Gastrocnemius medialis (tissue), 4 donors: Measurements from ENCODE around the gene NOL4L. TPM values are rescaled to one million over a fixed set of nuclear protein-coding genes. Genes with fewer than 3 reads are reported as not detected.

Source experiments
- ATAC-seq, 2 donors: fragments of 150-250 bp; one replicate each; pipeline ENCODE4 v1.9.1; 2016
- DNase-seq, 2 donors: peaks; one replicate each; pipeline ENCODE4 v3.0.0-alpha.2; 2019
- H3K27ac ChIP-seq, 4 donors: fragments of 200-600 bp; sonication (generic); 1 replicate in 1 of 4; 2 replicates in 3 of 4; pipeline ENCODE4 v1.5.1; 2016 to 2018; ENCODE audit warnings: mild to moderate bottlenecking in 2 of 4, moderate library complexity in 1 of 4
- H3K27me3 ChIP-seq, 3 donors: fragments of 200-600 bp; sonication (generic) in 2 of 3; 1 replicate in 1 of 3; 2 replicates in 2 of 3; pipeline versions ENCODE4 v1.5.1 to v1.6.0; 2016 to 2019; ENCODE audit warnings: mild to moderate bottlenecking in 1 of 3, moderate library complexity in 1 of 3
- H3K36me3 ChIP-seq, 2 donors: fragments of 200-600 bp; sonication (generic) in 1 of 2; one replicate each; pipeline ENCODE4 v1.5.1; 2017 to 2018
- H3K4me1 ChIP-seq, 2 donors: fragments of 200-600 bp; sonication (generic) in 1 of 2; one replicate each; pipeline ENCODE4 v1.5.1; 2016 to 2017; ENCODE audit warnings: mild to moderate bottlenecking in 2 of 2
- H3K4me3 ChIP-seq, 4 donors: fragments of 200-600 bp; sonication (generic) in 3 of 4; 1 replicate in 1 of 4; 2 replicates in 3 of 4; pipeline ENCODE4 v1.5.1; 2016 to 2019; ENCODE audit warnings: mild to moderate bottlenecking in 2 of 4
- H3K9me3 ChIP-seq, 3 donors: fragments of 200-600 bp; sonication (generic) in 2 of 3; 1 replicate in 1 of 3; 2 replicates in 2 of 3; pipeline ENCODE4 v1.5.1; 2016 to 2019
- POLR2A ChIP-seq, 2 donors: fragments of 450-650 bp; IDR thresholded peaks; one replicate each; pipeline ENCODE4 v1.6.1; 2017; ENCODE audit warnings: antibody characterized with exemption in 2 of 2, mild to moderate bottlenecking in 2 of 2, moderate library complexity in 2 of 2
- in situ Hi-C, 4 donors: fragments of 200-750 bp; cut with MboI; loops; one replicate each; pipeline versions ENCODE4 v1.15.0 to v1.8.0; 2017; ENCODE audit warnings: low sequenced_read_pairs in 4 of 4
- intact Hi-C: fragments of 100-400 bp; cut with DNase I; formaldehyde crosslinking; loops from one replicate; pipeline ENCODE4 v1.15.1; 2023; ENCODE audit warnings: low total_unique reads
- total RNA-seq, 4 donors: library from RNA; depleted of rRNA; stranded (reverse); fragments of >200 nt; gene quantifications; one replicate each; pipeline versions ENCODE4 v1.1.0 to v1.2.3, GENCODE V29; 2016
- TF ChIP-seq, protein P1 (sequence below), 5 experiments: fragments of 450-650 bp in 3 of 5; fragments of 200-600 bp in 2 of 5; sonication (generic) in 2 of 5; IDR thresholded peaks in 4 of 5; conservative IDR thresholded peaks in 1 of 5; 1 replicate in 4 of 5; 2 replicates in 1 of 5; pipeline ENCODE4 v1.5.1; 2016 to 2019; ENCODE audit warnings: antibody characterized with exemption in 5 of 5, mild to moderate bottlenecking in 3 of 5, moderate library complexity in 3 of 5

The NOL4L gene
- total RNA-seq, 4 donors from 2014 or later, result 1.4 to 1.9 (median 1.7) TPM

DNA sequence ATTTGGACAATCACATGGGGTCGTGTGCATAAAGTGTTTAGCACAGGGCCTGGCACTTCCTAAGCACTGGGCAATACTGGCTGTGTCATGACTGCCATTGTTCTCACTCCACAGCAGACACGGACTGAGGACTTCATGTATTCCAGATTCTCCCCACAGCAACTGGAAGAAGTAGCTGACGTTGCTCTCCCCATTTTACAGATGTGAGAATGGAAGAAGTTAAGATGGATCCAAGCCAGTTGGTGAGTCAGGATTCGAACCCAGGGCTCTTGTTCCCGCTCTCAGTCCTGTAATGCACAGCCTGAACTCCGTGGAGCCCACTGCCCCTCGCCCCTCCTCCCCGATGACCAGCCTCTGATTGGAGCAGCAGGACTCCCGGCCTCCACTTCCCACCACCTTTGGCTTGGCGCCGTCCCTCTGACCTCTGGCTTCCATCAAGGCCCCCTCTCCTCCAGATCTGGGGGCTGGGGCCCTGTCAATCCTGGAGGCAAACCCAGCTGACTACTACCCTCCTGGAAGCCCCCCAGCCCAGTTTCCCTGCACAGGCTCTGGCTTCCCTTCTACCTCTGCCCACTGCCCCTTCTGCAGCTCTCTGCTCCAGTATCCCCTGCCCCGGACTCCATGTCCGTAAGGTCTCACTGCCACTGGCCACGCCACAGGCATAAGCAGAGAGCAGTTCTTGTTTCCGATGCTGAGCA is 12.7 kb downstream of the NOL4L start:
- ATAC-seq (no peak), DNase-seq (no peak)
- H3K36me3 ChIP-seq, result no peaks in the 10 kb centered on the region
- no peaks in the 10 kb centered on the region for H3K27me3 ChIP-seq
- no peaks in the 10 kb centered on the region for H3K9me3 ChIP-seq
- no peak overlapping the region for H3K27ac ChIP-seq
- TF ChIP-seq POLR2A (IDR thresholded peaks at IDR 0.05), result no peak
- TF ChIP-seq, protein P1, sequence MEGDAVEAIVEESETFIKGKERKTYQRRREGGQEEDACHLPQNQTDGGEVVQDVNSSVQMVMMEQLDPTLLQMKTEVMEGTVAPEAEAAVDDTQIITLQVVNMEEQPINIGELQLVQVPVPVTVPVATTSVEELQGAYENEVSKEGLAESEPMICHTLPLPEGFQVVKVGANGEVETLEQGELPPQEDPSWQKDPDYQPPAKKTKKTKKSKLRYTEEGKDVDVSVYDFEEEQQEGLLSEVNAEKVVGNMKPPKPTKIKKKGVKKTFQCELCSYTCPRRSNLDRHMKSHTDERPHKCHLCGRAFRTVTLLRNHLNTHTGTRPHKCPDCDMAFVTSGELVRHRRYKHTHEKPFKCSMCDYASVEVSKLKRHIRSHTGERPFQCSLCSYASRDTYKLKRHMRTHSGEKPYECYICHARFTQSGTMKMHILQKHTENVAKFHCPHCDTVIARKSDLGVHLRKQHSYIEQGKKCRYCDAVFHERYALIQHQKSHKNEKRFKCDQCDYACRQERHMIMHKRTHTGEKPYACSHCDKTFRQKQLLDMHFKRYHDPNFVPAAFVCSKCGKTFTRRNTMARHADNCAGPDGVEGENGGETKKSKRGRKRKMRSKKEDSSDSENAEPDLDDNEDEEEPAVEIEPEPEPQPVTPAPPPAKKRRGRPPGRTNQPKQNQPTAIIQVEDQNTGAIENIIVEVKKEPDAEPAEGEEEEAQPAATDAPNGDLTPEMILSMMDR (IDR thresholded peaks at IDR 0.05 in 4 of 5, conservative IDR thresholded peaks at IDR 0.05 in 1 of 5), result no peak
- no peaks in the 10 kb centered on the region for H3K4me1 ChIP-seq
- intact Hi-C loops, result no loop called here
- H3K4me3 ChIP-seq, result no peak overlapping the region
- in situ Hi-C loops, result no loop called here

DNA sequence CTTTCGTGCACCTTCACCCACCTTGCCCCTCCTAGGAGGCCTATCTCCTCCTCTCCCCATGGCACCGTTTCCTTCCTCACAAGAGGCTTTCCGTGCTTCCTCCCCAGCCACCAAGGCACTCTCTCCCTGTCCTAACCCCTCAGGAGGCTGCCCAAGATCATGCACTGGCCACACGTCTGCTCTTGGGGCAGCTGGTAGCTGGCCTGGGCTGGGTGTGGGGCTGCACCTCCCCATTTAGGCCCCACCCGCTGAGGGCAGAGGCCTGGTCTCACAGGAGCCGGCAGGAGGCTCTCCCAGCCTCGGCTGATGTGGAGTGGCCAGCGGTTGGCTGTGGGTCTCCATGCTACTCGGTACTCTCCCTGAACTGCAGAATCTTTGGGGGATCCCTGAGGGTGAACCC is 13.6 kb downstream of the NOL4L start:
- Histone ChIP-seq H3K9me3 (no peaks in the 10 kb centered on the region), H3K4me1 (no peaks in the 10 kb centered on the region), H3K4me3 (no peak overlapping the region), H3K27ac (no peak overlapping the region), H3K36me3 (no peaks in the 10 kb centered on the region), H3K27me3 (no peaks in the 10 kb centered on the region)
- DNase-seq (no peak), ATAC-seq (no peak)
- TF ChIP-seq POLR2A (IDR thresholded peaks at IDR 0.05), result no peak
- TF ChIP-seq, protein P1 (IDR thresholded peaks at IDR 0.05 in 4 of 5, conservative IDR thresholded peaks at IDR 0.05 in 1 of 5), result no peak
- intact Hi-C loops (no loop called here), in situ Hi-C loops (no loop called here)

- intact Hi-C loops, result no loop called here
- in situ Hi-C loops, result no loop called here
- Histone ChIP-seq H3K9me3 (no peaks in the 10 kb centered on the region), H3K27me3 (no peaks in the 10 kb centered on the region), H3K36me3 (no peaks in the 10 kb centered on the region), H3K27ac (no peak overlapping the region), H3K4me3 (no peak overlapping the region), H3K4me1 (no peaks in the 10 kb centered on the region)
- DNase-seq (no peak), ATAC-seq (no peak)
- TF ChIP-seq, protein P1 (IDR thresholded peaks at IDR 0.05 in 4 of 5, conservative IDR thresholded peaks at IDR 0.05 in 1 of 5), result no peak
- no peak for TF ChIP-seq POLR2A (IDR thresholded peaks at IDR 0.05)
These were observed 14.5 kb downstream of the NOL4L start for GRCh38 chr20:32570401-32571190.

DNA sequence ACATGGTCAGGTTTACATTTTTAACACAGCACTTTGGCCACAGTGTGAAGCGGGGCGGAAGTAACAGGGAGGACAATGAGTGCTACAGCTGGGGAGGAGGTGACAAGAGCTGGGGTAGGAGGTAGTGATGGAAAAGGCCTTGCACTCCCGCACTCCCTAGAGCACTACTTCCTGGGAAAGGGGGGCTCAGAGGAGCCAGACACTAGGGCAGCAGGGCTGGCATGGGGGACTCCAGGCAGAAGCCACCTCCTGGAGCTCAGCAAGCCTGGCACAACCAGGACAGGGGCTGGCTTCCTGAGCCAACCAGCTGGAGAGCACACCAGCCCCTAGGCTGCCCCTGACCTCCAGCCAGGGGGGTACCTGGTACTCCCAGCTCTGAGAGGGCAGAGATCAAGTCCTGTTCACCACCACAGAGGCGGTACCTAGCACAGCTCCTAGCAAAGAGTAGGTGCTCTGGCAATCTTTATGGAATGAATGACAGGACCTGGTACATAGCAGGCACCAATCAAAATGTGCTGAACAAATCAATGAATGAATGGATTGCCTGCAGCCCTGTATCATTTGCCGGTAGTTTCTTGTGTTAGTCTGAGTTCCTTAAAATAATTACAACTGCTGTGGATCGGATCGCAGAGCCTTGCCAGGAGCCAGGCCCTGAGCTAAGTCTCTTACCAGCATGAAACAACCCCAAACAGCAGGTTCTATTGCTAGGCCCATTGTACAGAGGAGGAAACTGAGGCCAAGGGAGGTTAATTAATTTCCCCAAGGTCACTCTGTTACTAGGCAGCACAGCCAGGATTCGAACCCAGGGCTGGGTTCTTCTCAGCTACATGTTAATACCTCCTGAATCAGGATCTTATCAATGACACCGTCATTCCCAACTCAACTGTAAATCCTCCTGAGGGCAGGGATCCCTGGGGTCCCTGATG is 15.5 kb downstream of the NOL4L start:
- Histone ChIP-seq H3K4me3 (no peak overlapping the region), H3K4me1 (no peaks in the 10 kb centered on the region), H3K27ac (no peak overlapping the region), H3K9me3 (no peaks in the 10 kb centered on the region), H3K36me3 (no peaks in the 10 kb centered on the region), H3K27me3 (no peaks in the 10 kb centered on the region)
- intact Hi-C loops, result no loop called here
- ATAC-seq, result no peak
- DNase-seq, result no peak
- in situ Hi-C loops, result no loop called here
- TF ChIP-seq, protein P1 (IDR thresholded peaks at IDR 0.05 in 4 of 5, conservative IDR thresholded peaks at IDR 0.05 in 1 of 5), result no peak
- TF ChIP-seq POLR2A (IDR thresholded peaks at IDR 0.05), result no peak
